Heart left ventricle (tissue), 16 donors: ENCODE measurements around the gene VCPKMT. TPM values are rescaled to one million over a fixed set of nuclear protein-coding genes. Genes with fewer than 3 reads are reported as not detected.

Experiments
- ATAC-seq, 4 donors: fragments of 200-7000 bp; cut with Tn5 transposase; one replicate each; pipeline ENCODE4 v1.9.1; 2020 to 2022; ENCODE audit warnings: moderate library complexity in 4 of 4, mild to moderate bottlenecking in 3 of 4, moderate number of reproducible peaks in 1 of 4
- DNase-seq, 5 donors: peaks; one replicate each; pipeline ENCODE4 v3.0.0-alpha.2; 2020
- H3K27ac ChIP-seq, 12 donors: fragments of 200-600 bp; sonication (generic) in 4 of 12; one replicate each; pipeline versions ENCODE4 v1.5.0 to v1.8.0; 2016 to 2022; ENCODE audit warnings: mild to moderate bottlenecking in 2 of 12
- H3K27me3 ChIP-seq, 9 donors: fragments of 200-600 bp; sonication (generic) in 2 of 9; one replicate each; pipeline versions ENCODE4 v1.5.1 to v1.8.0; 2016 to 2022; ENCODE audit warnings: mild to moderate bottlenecking in 3 of 9
- H3K36me3 ChIP-seq, 9 donors: fragments of 200-600 bp; sonication (generic) in 2 of 9; one replicate each; pipeline versions ENCODE4 v1.5.0 to v1.8.0; 2018 to 2022; ENCODE audit warnings: mild to moderate bottlenecking in 2 of 9
- H3K4me1 ChIP-seq, 12 donors: fragments of 200-600 bp; sonication (generic) in 4 of 12; one replicate each; pipeline versions ENCODE4 v1.5.0 to v1.8.0; 2016 to 2022; ENCODE audit warnings: mild to moderate bottlenecking in 3 of 12
- H3K4me3 ChIP-seq, 12 donors: fragments of 200-600 bp; sonication (generic) in 4 of 12; one replicate each; pipeline versions ENCODE4 v1.5.0 to v1.8.0; 2017 to 2022; ENCODE audit warnings: mild to moderate bottlenecking in 9 of 12, moderate library complexity in 4 of 12
- H3K9me3 ChIP-seq, 12 donors: fragments of 200-600 bp; sonication (generic) in 4 of 12; one replicate each; pipeline versions ENCODE4 v1.5.0 to v1.8.0; 2016 to 2022; ENCODE audit warnings: mild to moderate bottlenecking in 1 of 12
- POLR2A ChIP-seq, 2 donors: fragments of 450-650 bp; IDR thresholded peaks; one replicate each; pipeline ENCODE4 v1.6.1; 2017; ENCODE audit warnings: antibody characterized with exemption in 2 of 2, mild to moderate bottlenecking in 2 of 2, moderate library complexity in 2 of 2
- WGBS, 4 donors: extraction: QIAGEN DNeasy Blood & Tissue Kit in 2 of 4; methylation state at CpG; one replicate each; pipeline versions ENCODE4 v1.1.5 to v1.1.7; 2013 to 2018; 5-methylcytosine and 5-hydroxymethylcytosine counted together
- intact Hi-C, 10 donors: fragments of 100-400 bp; cut with DNase I; formaldehyde crosslinking; loops; one replicate each; pipeline versions ENCODE4 v1.11.1 to v1.14.2; 2022
- long read RNA-seq, 3 donors: library from polyadenylated mRNA; unstranded; transcript quantifications; one replicate each; pipeline ENCODE4 v2.0.0, GENCODE V29; 2020 to 2021
- polyA plus RNA-seq, 2 donors: library from polyadenylated mRNA; stranded (reverse); fragments of 200-250 nt; gene quantifications; one replicate each; pipeline ENCODE4 v1.2.3, GENCODE V29; 2013
- total RNA-seq, 9 donors: library from RNA; depleted of rRNA in 2 of 9; stranded (reverse); fragments of >200 nt in 2 of 9; fragmentation: NEBNext Ultra II Directional in 3 of 9; extraction: Animal tissue kit (Norgen Biotek cat#: 25700) in 3 of 9; gene quantifications; one replicate each; pipeline versions ENCODE4 v1.1.0 to v1.2.4, GENCODE V29; 2016 to 2023
- TF ChIP-seq, protein P1 (sequence below), 12 donors: fragments of 200-600 bp; sonication (generic) in 4 of 12; IDR thresholded peaks; one replicate each; pipeline versions ENCODE4 v1.5.0 to v1.8.0; 2018 to 2022; ENCODE audit warnings: antibody characterized with exemption in 12 of 12, mild to moderate bottlenecking in 5 of 12
- donor health status: ischemic (EF 13 %, LVEDD 7.1; RV severe dilation, severe dysfunction).
- donor health status: healthy with polysubstance abuse.
- donor health status: DM: no; HTN: yes; CAD: no.
- donor health status: DM: no; HTN: no; CAD: no.
- donor health status: ischemic (EF 25% LVEDD 6.9; RV normal size, moderate dysfunction).
- donor health status: ischemic (EF 25% LVEDD 5.7; RV mildly dilated, moderate dysfunction).
- donor health status: healthy.
- donor health status: DM: yes; HTN: yes; CAD: no.
- donor health status: ischemic (EF 35%, LVEDD 5.7; RV mildly dilated, moderate dysfunction).
- donor health status: nonischemic (EF 11% LVEDD 7.7; RV severe dilation, severe dysfunction).
- donor health status: DM: yes; HTN: yes; CAD: no.
- donor health status: PGD.
- donor health status: ischemic (EF 29% LVEDD 5.4; RV normal size, mild dysfunction).
- donor health status: nonischemic (EF 23%, LVEDD 6.1; RV moderate dilation, normal function).

The VCPKMT gene
- 1 to 10 TPM in 8 of 9 donors, under 1 TPM in 1; 0.95 to 4.9 (median 2.9) TPM for total RNA-seq
- 1 to 10 TPM; 4.1 to 7.1 TPM for polyA plus RNA-seq
- long read RNA-seq, donor 1, partial matches to known transcripts, result 0 of 4 reads
- long read RNA-seq, donor 1, other reads (novel, unspliced or antisense), result 2 of 4 reads
- long read RNA-seq, donor 2, transcript VCPKMT-202 (6 exons, 1,761 nt), result major isoform, 6 of 19 reads
- long read RNA-seq, donor 2, partial matches to known transcripts, result 1 of 19 reads
- long read RNA-seq, donor 2, other reads (novel, unspliced or antisense), result 8 of 19 reads
- long read RNA-seq, donor 3, result 0 reads

DNA sequence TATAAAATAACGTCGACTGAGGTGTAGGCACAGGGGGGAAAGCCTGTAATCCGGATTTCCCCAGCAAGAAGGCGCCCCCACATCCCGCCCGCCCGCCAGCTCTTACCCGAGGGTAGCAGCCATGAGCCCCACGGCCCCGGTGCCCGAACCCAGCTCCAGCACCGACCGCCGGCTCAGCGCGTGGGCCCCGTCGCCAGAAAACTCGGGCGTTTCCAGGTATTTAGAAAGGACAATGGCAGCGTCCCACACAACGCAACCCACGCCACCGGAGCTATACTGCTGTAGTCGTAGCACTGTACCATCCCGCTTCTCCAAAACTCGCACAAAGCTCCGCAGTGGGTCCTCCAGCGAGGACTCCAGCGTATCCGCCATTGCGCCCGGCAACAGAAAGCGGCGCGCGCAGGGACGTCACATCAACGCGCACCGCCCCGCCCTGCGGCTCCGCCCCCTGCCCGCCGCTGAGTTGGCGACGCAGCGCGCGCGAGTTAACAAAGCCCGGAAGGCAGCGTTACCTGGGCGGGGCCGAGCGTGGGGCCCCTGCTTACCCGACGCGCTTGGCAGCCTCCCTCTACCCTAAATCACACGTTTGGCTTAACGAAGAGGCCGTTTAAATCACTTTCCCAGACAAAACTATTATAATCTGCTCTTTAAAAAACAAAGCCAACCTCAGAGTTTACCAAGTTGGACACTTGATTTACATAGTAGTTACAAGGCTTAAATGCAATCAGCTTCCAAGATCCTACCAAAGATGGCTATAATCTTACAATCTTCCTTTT, at the start of gene VCPKMT:
Gene VCPKMT, minus strand, starts transcription at position 392 of the 776 bp plus-strand sequence. Its CDS starts 20 bp downstream, at position 372.
- H3K27ac ChIP-seq, result peak within 1 kb of the TSS; percentile 66 to 90 (median 82)
- ATAC-seq (peak; percentile 97 to 100 (median 100)), DNase-seq (peak; percentile 94 to 97 (median 95))
- H3K27me3 ChIP-seq, result no peaks in the 10 kb centered on the region
- WGBS, 4 donors, result 0 to 1% (median 0%) methylated on average over 50 to 63 of the region's 63 CpGs
- peaks cover 0 to 22% (median 14%) of the 10 kb centered on the region in 12 donors for H3K4me1 ChIP-seq
- TF ChIP-seq, protein P1, sequence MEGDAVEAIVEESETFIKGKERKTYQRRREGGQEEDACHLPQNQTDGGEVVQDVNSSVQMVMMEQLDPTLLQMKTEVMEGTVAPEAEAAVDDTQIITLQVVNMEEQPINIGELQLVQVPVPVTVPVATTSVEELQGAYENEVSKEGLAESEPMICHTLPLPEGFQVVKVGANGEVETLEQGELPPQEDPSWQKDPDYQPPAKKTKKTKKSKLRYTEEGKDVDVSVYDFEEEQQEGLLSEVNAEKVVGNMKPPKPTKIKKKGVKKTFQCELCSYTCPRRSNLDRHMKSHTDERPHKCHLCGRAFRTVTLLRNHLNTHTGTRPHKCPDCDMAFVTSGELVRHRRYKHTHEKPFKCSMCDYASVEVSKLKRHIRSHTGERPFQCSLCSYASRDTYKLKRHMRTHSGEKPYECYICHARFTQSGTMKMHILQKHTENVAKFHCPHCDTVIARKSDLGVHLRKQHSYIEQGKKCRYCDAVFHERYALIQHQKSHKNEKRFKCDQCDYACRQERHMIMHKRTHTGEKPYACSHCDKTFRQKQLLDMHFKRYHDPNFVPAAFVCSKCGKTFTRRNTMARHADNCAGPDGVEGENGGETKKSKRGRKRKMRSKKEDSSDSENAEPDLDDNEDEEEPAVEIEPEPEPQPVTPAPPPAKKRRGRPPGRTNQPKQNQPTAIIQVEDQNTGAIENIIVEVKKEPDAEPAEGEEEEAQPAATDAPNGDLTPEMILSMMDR (IDR thresholded peaks at IDR 0.05), result peak in 1 of 12 donors; percentile 8
- peak; percentile 11 to 89 for TF ChIP-seq POLR2A (IDR thresholded peaks at IDR 0.05)
- H3K4me3 ChIP-seq, result peak within 1 kb of the TSS; percentile 68 to 87 (median 72)
- intact Hi-C loops, result loop anchor here in 2 of 10 donors (2.0 to 5.0 kb wide), 4 partner anchors 116 to 482 kb away; partner anchors contain the start of genes SOS2 (in 2 of the 2), DNAAF2 (in 1 of the 2) and MAP4K5 (in 1 of the 2)
- H3K9me3 ChIP-seq, result no peaks in the 10 kb centered on the region
- peaks cover 0 to 69% (median 51%) of the 10 kb centered on the region in 9 donors for H3K36me3 ChIP-seq

- no peak for TF ChIP-seq POLR2A (IDR thresholded peaks at IDR 0.05)
- TF ChIP-seq, protein P1 (IDR thresholded peaks at IDR 0.05), result no peak
- WGBS, 4 donors, result 96 to 98% (median 97%) methylated on average over 4 of the region's 4 CpGs
- H3K36me3 ChIP-seq, result peaks cover 0 to 100% (median 89%) of the 10 kb centered on the region in 9 donors
These were observed 39.7 kb upstream of the VCPKMT start for GRCh38 chr14:50156111-50156510.

DNA sequence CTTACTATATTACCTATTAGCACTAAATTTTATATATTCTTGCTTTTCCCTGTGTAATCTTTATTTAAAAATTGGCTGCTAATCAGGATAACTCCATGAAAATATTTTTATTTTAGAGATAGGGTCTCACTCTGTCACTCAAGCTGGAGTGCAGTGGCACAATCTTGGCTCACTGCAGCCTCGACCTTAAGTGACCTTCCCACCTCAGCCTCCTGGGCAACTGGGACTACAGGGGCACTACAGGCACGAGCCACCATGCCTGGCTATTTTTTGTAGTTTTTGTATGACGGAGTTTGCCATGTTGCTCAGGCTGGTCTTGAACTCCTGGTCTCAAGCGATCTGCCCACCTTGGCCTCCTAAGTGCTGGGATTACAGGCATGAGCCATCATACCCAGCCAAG, 32.4 kb upstream of the VCPKMT start:
- intact Hi-C loops, result no loop called here
- H3K9me3 ChIP-seq, result no peaks in the 10 kb centered on the region
- no peaks in the 10 kb centered on the region for H3K27me3 ChIP-seq
- ATAC-seq (peak in 1 of 4 donors; percentile 37), DNase-seq (no peak)
- TF ChIP-seq, protein P1 (IDR thresholded peaks at IDR 0.05), result no peak
- H3K4me3 ChIP-seq, result no peak overlapping the region
- peaks cover 0 to 4% (median 0%) of the 10 kb centered on the region in 12 donors for H3K4me1 ChIP-seq
- 64 to 84% (median 76%) methylated on average over 4 of the region's 4 CpGs for WGBS, 4 donors
- H3K36me3 ChIP-seq, result peaks cover 0 to 98% (median 90%) of the 10 kb centered on the region in 9 donors
- no peak overlapping the region for H3K27ac ChIP-seq

More at GRCh38 chr14:50156111-50156510, 39.7 kb upstream of the VCPKMT start:
- H3K4me1 ChIP-seq, result no peaks in the 10 kb centered on the region
- H3K4me3 ChIP-seq, result no peak overlapping the region
- ATAC-seq (no peak), DNase-seq (no peak)
- H3K27me3 ChIP-seq, result no peaks in the 10 kb centered on the region
- intact Hi-C loops, result loop anchor here in 2 of 10 donors (10.0 kb wide), 2 partner anchors 109 to 589 kb away; no protein-coding TSS in a partner anchor
- no peaks in the 10 kb centered on the region for H3K9me3 ChIP-seq
- H3K27ac ChIP-seq, result no peak overlapping the region

DNA sequence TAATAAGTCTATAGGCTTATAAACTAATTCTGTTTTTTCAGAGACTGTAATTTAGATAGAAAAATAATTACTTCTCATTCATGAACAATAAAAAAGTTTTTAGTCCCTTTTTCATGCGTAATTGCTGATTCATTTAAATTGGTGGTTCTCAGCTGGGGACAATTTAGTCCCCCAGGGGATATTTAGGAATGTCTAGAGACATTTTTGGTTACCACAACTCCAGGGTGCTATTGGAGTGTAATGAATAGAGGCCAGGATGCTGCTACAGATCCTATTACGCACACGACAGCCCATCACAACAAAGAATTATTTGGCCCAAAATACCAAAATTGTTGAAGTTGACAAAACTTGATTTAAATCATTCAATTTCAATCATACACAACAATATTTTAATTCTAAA, 22.8 kb upstream of the VCPKMT start:
- no peak overlapping the region for H3K4me3 ChIP-seq

More for the DNA sequence above, 22.8 kb upstream of the VCPKMT start:
- Histone ChIP-seq H3K27ac (no peak overlapping the region), H3K27me3 (no peaks in the 10 kb centered on the region), H3K9me3 (no peaks in the 10 kb centered on the region), H3K4me1 (no peaks in the 10 kb centered on the region), H3K36me3 (peaks cover 0 to 82% (median 53%) of the 10 kb centered on the region in 9 donors)
- no peak for TF ChIP-seq POLR2A (IDR thresholded peaks at IDR 0.05)
- TF ChIP-seq, protein P1 (IDR thresholded peaks at IDR 0.05), result no peak
- intact Hi-C loops, result no loop called here
- no peak for ATAC-seq
- WGBS, 4 donors, result 94 to 97% (median 95%) methylated on average over 3 of the region's 3 CpGs
- no peak for DNase-seq
